ENCODE results near the gene STK38L.

DNA sequence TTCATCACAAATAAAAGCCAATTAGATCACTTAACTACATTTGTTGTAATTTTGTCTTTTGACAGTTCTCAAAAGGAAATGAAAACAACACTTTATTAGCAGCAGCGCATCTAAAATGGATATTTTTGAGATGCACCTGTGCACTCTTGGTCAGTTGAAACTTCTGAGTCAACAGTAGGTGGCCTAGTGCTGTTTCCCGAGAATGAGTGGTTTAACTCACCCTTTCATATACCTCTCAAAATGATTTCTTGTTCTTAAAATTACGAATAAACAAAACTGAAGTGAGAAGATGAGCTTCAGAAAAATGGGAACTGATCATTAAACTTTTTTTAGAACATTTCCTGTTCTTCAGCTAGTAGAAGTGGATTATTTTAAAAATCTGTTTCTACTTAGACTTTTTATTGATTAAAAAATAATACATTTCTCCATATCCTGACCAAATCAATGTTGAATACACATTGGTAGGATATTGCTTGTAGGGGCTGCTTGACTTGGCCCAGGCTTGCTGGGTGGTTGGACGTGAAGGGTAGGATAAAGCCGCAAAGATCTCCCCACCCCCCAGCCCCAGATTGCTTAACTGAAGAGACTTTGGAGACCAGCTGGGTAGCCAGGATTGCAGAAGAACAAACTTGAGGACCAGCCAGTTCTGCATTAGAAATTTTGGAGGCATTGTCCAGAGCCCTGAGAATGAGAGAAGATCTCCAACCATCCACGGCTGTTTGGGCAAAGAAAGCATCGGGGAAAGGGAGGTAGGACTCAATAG, 22.3 kb upstream of the STK38L start:
- TF ChIP-seq CTCF (IDR thresholded peaks at IDR 0.05) (no peak), POLR2A (IDR thresholded peaks at IDR 0.05) (no peak)

Data from testis (tissue), 2 donors.